ENCODE results near the gene CYB5R2. TPM values are rescaled to one million over a fixed set of nuclear protein-coding genes. Genes with fewer than 3 reads are reported as not detected.

Gene CYB5R2
- total and polyA plus RNA-seq, 2 experiments from 2014 or later, result 40.9 to 56.2 TPM

DNA sequence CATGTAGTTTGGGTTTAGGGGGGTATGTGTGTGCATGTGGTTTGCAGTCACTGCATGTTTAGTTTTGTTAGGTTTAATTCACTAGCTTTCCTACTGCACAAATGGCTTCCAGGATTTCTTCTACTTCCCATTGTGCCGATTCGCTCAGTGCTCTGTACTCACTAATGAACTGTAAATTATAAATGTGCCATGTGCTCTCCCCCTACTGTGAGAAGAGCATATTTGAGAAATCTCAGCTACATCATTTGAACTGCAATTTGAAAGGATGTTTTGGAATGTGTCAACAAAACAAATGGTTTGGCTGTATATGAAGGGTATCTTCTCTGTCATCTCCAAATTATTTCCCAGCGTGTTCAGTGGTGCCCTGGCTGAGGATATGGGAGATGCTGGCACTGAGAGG, 28.1 kb downstream of the CYB5R2 start:
- no peak overlapping the region for H3K27ac Mint-ChIP-seq
- Histone ChIP-seq H3K4me3 (no peak overlapping the region), H3K36me3 (ENCODE audit: insufficient read depth) (no peaks in the 10 kb centered on the region), H3K4me2 (no peak overlapping the region), H3K4me1 (ENCODE audit: insufficient read depth) (no peaks in the 10 kb centered on the region), H3K9me2 (ENCODE audit: insufficient read depth) (no peaks in the 10 kb centered on the region), H3K27ac (ENCODE audit: low read depth) (no peak overlapping the region), H2AFZ (no peak overlapping the region), H3K27me3 (ENCODE audit: insufficient read depth) (no peaks in the 10 kb centered on the region), H3F3A (replicated peaks; ENCODE audit: low read depth) (no peaks in the 10 kb centered on the region), H4K20me1 (replicated peaks; ENCODE audit: insufficient read depth) (no peaks in the 10 kb centered on the region), H3K79me2 (replicated peaks; ENCODE audit: insufficient read depth) (no peaks in the 10 kb centered on the region)
- no peaks in the 10 kb centered on the region for H3K9me3 Mint-ChIP-seq
- DNase-seq (ENCODE audit: low spot score) (no peak), ATAC-seq (no peak)
- no peak overlapping the region for H3K4me3 Mint-ChIP-seq
- peaks cover 12% of the 10 kb centered on the region for H3K36me3 Mint-ChIP-seq (ENCODE audit: low read depth)
- no peaks in the 10 kb centered on the region for H3K27me3 Mint-ChIP-seq (ENCODE audit: insufficient read depth, low read depth, poor library complexity)
- peaks cover 2% of the 10 kb centered on the region for H3K4me1 Mint-ChIP-seq
- TF ChIP-seq ZNF331 (CRISPR knock-in tag; IDR thresholded peaks at IDR 0.05; ENCODE audit: low read depth), result no peak
- TF ChIP-seq EZH2phosphoT487 (IDR thresholded peaks at IDR 0.05; ENCODE audit: unreplicated experiment), result no peak
- TF ChIP-seq ZNF114 (CRISPR knock-in tag; IDR thresholded peaks at IDR 0.05), result no peak

DNA sequence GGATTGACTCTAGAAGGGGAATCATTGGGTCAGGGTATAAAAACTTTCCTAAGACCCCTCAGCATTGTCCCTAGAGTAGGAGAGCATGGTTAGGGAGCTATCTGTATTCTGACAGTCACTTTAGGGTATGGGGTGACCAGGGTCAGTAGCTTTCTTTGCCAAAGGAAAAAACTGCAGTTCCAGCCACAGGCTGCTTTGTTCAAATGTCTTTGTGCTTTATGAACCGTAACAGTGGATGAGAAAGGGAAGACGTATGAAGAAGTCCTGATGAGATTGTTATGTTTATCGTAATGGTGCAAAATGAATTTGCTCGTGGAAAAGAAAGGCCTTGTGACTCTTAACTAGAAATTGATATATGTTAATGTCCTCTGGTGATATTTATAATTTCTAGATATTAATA, 30.0 kb downstream of the CYB5R2 start:
- Histone ChIP-seq H2AFZ (no peak overlapping the region), H3K36me3 (ENCODE audit: insufficient read depth) (no peaks in the 10 kb centered on the region), H3F3A (replicated peaks; ENCODE audit: low read depth) (no peaks in the 10 kb centered on the region), H3K79me2 (replicated peaks; ENCODE audit: insufficient read depth) (no peaks in the 10 kb centered on the region), H3K4me2 (no peak overlapping the region), H3K4me1 (ENCODE audit: insufficient read depth) (no peaks in the 10 kb centered on the region), H3K9me2 (ENCODE audit: insufficient read depth) (peaks cover under 1% of the 10 kb centered on the region; the same call in 1 of the 2 replicates), H3K27ac (ENCODE audit: low read depth) (no peak overlapping the region), H4K20me1 (replicated peaks; ENCODE audit: insufficient read depth) (no peaks in the 10 kb centered on the region), H3K4me3 (no peak overlapping the region), H3K27me3 (ENCODE audit: insufficient read depth) (no peaks in the 10 kb centered on the region)
- DNase-seq (ENCODE audit: low spot score), result no peak
- no peak for TF ChIP-seq EZH2phosphoT487 (IDR thresholded peaks at IDR 0.05; ENCODE audit: unreplicated experiment)
- TF ChIP-seq, protein P1, sequence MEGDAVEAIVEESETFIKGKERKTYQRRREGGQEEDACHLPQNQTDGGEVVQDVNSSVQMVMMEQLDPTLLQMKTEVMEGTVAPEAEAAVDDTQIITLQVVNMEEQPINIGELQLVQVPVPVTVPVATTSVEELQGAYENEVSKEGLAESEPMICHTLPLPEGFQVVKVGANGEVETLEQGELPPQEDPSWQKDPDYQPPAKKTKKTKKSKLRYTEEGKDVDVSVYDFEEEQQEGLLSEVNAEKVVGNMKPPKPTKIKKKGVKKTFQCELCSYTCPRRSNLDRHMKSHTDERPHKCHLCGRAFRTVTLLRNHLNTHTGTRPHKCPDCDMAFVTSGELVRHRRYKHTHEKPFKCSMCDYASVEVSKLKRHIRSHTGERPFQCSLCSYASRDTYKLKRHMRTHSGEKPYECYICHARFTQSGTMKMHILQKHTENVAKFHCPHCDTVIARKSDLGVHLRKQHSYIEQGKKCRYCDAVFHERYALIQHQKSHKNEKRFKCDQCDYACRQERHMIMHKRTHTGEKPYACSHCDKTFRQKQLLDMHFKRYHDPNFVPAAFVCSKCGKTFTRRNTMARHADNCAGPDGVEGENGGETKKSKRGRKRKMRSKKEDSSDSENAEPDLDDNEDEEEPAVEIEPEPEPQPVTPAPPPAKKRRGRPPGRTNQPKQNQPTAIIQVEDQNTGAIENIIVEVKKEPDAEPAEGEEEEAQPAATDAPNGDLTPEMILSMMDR (conservative IDR thresholded peaks at IDR 0.05; ENCODE audit: low read depth in 2 of 2), result no peak
- no peak for ATAC-seq
- Mint-ChIP-seq H3K36me3 (ENCODE audit: low read depth) (peaks cover 5% of the 10 kb centered on the region; the same call in 2 of the 3 replicates), H3K27ac (no peak overlapping the region), H3K9me3 (no peaks in the 10 kb centered on the region), H3K4me1 (peaks cover 16% of the 10 kb centered on the region), H3K27me3 (ENCODE audit: insufficient read depth, low read depth, poor library complexity) (peaks cover 2% of the 10 kb centered on the region), H3K4me3 (no peak overlapping the region)

DNA sequence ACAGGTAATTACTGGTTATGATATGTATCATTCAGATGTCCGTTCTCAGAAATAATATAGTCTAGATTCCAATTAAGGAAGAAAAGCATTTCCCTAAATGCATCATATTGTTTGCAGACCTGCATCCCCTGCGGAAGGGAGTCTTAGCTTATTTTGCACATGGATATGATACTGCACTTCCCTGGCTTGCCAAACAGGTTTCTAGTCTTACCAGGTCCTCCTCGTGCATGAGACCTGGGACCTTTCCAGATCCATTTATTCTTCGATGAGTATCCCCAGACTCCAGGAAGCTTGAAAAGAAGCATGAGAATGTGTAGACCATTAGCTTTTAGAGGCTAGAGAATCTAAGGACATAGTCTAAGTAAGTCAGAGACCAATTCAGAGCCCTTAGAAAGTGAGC, 30.6 kb downstream of the CYB5R2 start:
- Histone ChIP-seq H3K4me3 (no peak overlapping the region), H2AFZ (no peak overlapping the region), H3K4me1 (ENCODE audit: insufficient read depth) (no peaks in the 10 kb centered on the region), H3K4me2 (no peak overlapping the region), H3K27me3 (ENCODE audit: insufficient read depth) (no peaks in the 10 kb centered on the region), H4K20me1 (replicated peaks; ENCODE audit: insufficient read depth) (no peaks in the 10 kb centered on the region), H3K79me2 (replicated peaks; ENCODE audit: insufficient read depth) (no peaks in the 10 kb centered on the region), H3F3A (replicated peaks; ENCODE audit: low read depth) (no peaks in the 10 kb centered on the region), H3K9me2 (ENCODE audit: insufficient read depth) (peaks cover 6% of the 10 kb centered on the region; the same call in 1 of the 2 replicates), H3K27ac (ENCODE audit: low read depth) (no peak overlapping the region), H3K36me3 (ENCODE audit: insufficient read depth) (no peaks in the 10 kb centered on the region)
- Mint-ChIP-seq H3K9me3 (no peaks in the 10 kb centered on the region), H3K4me1 (peaks cover 20% of the 10 kb centered on the region), H3K27ac (no peak overlapping the region), H3K4me3 (no peak overlapping the region), H3K36me3 (ENCODE audit: low read depth) (peaks cover 5% of the 10 kb centered on the region; the same call in 2 of the 3 replicates), H3K27me3 (ENCODE audit: insufficient read depth, low read depth, poor library complexity) (peaks cover 3% of the 10 kb centered on the region)
- DNase-seq (ENCODE audit: low spot score), result no peak
- no peak for ATAC-seq
- TF ChIP-seq NANOG (IDR thresholded peaks at IDR 0.05; ENCODE audit: borderline replicate concordance) (no peak), POLR2AphosphoS5 (IDR thresholded peaks at IDR 0.05; ENCODE audit: low read depth) (no peak), JUNB (IDR thresholded peaks at IDR 0.05; ENCODE audit: unreplicated experiment) (no peak), EZH2phosphoT487 (IDR thresholded peaks at IDR 0.05; ENCODE audit: unreplicated experiment) (no peak), EZH2 (IDR thresholded peaks at IDR 0.05; ENCODE audit: low read depth, unreplicated experiment) (no peak), STAT1 (IDR thresholded peaks at IDR 0.05; ENCODE audit: unreplicated experiment) (no peak)
- TF ChIP-seq, protein P1 (conservative IDR thresholded peaks at IDR 0.05; ENCODE audit: low read depth in 2 of 2), result no peak
